ENCODE measurements around the gene ZNHIT1. TPM values are rescaled to one million over a fixed set of nuclear protein-coding genes. Genes with fewer than 3 reads are reported as not detected.
A peak's percentile ranks its signal among the peaks of the same experiment; 100 is the strongest.

The ZNHIT1 gene
- 44.3 TPM for total RNA-seq

DNA sequence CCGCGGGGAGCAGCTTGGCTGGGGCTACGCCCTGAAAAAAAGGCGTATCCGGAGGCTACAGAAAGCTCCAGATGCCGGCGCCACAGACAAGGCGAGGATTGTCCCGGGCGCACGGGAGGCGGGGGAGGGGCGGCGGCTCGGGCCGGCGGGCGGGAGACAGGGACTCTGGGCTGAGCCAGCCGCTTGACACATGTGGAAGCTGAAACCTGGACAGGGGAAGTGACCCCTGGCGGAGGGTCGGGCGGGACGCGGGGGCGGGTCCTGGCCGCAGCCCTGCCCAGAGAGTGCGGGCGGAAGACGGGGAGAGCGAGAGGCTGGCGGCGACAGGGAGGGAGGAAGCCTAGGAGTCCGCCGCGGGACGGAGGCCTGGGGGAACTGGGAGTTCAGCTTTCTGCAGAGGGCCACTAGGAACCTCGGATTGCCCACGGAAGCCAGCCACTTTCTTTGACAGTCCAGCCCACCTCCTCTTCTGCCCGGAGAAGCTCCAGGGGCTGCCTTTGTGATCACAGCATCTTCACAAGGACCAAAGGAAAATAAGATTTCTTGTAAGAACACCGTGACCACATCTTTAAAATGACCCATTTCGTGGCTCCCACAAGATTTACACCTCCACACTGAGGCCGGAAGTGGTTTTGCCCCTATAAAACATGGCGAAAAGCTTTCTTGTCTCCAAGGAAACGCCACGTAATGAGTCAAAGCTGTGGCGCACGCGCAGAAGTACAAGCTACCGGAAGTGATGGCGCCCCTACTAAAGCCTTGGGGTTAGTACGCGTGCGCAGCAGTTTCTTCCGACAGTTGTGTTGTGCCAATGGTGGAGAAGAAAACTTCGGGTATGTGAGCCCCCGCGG lies at the start of gene ZNHIT1, which contains the start of gene PLOD3:
ZNHIT1 (plus strand) TSS at position 778 of the 848 bp plus-strand sequence; CDS start at position 809, 31 bp downstream.
PLOD3 (minus strand) TSS at position 194 of the 848 bp plus-strand sequence. CDS start 307 bp downstream, outside the sequence.
- DNase-seq (ENCODE audit: low spot score): peak; percentile 97
- intact Hi-C loops (cut with DNase I): no loop called here
- ATAC-seq: peak; percentile 96

DNA sequence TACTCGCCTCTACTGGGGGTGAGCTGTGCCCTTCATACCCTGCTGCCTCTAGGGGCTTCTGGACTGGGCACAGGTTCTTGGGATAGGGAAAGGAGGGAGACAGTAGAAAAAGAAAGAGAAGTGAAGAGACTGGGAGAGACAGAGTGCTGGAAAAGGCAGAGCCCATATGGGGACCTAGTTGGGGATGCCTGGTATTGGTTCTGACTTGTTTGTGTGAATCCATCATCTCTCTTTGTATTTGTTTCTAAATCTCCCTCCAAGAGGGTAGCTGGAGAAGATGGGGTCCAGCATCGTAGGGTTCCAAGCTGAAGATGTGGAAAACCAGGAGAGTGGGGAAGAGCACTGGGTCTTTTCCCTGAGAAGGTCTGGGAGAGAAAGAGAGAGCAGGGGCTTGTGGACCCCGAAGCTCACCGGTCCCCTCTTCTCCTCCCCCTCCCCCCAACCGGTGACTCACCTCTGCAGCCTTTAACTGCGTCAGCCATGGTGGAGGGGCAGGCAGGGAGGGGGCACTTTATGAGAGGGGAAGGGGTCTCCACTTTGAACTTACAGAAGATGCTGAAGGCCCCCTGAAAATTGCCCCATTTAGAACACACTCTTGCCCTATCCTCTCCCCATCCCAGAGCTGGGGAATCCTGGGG lies 49.4 kb upstream of the ZNHIT1 start:
- DNase-seq (ENCODE audit: low spot score): no peak
- intact Hi-C loops (cut with DNase I): no loop called here
- no peak for ATAC-seq

DNA sequence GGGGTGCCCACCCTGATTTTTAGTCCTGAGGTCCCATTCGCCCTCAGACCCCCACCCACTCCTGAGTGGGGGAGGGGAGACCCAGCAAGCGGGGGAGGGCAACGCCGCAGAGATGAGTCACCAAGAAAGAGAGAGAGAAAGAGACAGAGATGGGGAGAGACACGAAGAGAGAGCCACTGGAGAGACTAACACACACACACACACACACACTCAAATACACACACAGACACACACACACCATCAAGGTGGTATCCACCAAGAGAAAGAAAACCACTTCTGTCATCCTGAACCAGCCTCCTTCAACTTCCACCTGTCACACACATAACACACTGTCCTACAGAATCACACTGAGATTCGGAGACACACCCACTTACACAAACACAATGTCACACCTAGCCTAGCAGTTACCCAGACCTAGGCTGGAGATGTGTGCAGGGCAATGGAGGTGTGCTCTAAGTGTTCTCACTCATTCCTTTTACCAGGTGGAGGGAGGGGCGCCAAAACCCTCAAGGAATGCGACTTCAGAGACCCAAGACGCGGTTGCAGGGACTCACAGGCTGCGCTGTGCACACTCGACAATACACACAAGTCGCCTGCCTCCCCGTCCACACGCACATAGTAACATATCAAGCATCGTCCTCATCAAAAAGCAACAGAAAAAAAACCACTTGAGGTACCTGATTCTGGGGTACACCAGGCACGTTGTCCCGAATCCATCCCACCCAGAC lies 48.7 kb upstream of the ZNHIT1 start:
- DNase-seq (ENCODE audit: low spot score): no peak

DNA sequence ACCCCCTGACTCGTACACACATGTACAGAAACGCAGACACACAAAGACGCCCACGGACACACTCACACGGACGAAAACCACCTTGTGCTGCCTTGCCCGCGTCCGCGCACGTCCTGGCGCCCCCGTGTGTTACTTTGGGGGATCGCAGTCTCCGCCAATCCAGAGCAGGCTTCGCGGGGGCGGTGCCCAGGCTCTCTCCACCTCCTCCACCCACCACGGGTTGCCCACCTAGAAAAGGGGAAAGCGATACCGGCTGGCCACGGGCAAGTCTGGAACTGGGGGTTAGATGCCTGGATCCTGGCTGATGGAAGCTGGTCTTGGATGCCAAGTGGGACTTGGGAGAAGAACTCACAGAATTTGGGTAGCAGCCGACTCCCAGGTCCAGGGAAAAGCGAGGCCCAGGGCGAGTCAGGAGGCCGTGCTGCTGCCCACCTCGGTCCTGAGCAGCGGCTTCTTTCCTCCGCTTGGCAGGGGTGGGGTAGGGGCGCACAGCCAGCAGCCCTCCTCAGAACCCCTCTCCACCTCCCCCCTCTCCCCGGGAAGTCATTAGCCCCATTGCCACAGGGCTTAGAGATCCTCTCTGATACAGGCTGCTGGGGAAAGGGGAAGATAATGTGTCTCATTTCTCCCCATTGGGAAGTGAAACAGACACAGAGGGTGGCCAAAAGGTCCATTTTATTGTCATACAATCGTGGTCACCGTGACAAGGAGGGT lies 48.0 kb upstream of the ZNHIT1 start:
- peak; percentile 51 for ATAC-seq
- intact Hi-C loops (cut with DNase I): no loop called here
- peak; percentile 81 for DNase-seq (ENCODE audit: low spot score)

More for the DNA sequence above, 48.7 kb upstream of the ZNHIT1 start:
- no peak for ATAC-seq
- intact Hi-C loops (cut with DNase I): no loop called here

DNA sequence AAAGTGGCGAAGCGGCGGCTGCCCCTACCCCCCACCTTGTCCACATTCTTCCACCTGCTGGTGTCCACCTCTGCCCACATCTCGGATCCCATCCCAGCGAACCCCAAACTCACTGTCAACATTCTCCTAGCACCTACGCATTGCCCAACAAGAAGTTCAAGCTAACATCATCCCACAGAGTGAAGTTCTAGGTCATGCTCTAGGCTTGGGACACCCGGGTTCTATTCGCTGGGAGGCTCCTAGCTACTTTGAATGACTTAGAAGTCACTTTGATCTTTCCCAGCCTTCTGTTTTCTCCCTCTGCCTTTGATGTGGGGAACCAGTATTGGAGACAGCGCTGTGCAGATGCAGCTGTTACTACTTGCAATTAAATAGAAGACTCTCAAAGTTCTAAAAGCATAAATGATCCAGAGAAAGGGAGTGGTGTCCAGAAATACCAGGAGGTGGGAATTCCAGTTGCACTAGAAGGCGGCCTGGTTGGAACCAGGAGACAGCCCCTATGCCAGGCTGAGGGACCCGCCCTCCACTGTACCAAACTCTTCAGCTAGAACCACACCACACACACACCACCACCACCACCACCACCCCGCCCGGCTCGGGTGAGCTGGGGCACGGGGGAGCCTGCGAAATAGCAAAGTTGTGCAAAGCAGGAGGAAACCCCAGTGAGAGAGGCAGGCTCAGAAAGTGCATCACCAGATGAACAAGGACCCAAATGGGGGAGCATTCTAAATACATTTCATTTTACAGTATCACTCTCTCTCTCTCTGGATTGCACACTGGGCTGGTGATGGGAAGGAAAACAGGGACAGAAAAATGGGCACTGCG lies 47.1 kb upstream of the ZNHIT1 start:
- no peak for DNase-seq (ENCODE audit: low spot score)
- intact Hi-C loops (cut with DNase I): no loop called here
- ATAC-seq: no peak

DNA sequence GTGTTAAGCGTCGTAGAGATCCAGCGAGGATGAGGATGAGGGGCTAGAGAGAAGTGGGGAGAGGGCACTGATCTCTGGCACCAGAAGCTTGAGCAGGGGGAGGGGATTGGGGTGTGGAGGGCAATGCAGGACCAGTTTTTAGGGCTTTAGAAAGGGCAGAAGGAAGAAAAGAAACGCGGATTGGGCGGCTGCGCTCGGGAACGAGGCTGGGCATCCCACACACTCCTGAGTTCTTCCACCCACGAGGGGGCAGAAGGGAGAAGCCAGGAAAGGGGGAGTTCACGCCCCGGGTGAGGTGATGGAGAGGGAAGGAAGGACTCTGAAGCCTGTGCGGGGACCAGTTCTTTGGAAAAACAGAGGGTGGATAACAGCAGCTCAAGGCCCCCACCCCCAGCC lies 46.5 kb upstream of the ZNHIT1 start:
- DNase-seq (ENCODE audit: low spot score) (no peak), ATAC-seq (no peak)
- intact Hi-C loops (cut with DNase I): no loop called here

DNA sequence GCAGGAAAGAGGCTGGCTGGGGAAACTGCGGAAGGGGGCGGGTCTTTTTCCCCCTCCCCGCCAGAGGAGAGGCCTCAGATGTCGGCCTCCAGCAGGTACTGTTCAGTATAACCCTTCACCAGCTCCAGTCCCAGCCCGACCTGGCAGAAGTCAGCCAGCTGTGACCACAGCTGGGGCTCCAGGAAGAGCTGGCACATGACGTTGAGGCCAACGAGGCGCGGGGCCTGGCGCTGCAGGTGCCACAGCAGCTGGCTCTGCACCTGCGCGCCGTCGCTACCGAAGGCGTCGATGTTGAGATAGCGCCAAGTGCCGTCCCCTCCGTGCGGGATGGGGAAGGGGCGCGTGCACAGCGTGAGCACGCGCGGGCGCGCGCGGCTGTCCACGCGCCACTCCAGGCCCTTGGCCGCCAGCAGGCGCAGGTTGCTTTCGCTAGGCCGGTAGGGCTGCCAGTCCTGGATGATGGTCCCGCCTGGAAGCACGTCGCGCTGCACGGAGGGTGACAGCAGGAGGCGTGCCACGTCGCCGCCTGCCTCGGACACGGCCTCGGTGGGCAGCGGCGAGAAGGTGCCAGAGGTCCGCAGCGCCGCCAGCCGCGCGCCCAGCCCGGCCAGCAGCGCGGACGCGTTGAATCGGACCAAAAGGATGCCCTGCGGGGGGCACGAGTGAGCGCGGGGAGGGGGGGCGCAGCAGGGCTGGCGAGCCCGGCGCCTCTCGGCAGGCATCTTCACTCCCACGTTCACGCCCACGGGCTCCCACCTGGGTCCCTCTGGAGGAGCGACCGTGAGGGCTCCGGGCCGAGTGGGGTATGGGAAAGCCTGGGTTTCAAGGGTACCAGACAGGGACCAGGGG lies 45.7 kb upstream of the ZNHIT1 start:
- no peak for ATAC-seq
- intact Hi-C loops (cut with DNase I): no loop called here
- no peak for DNase-seq (ENCODE audit: low spot score)

DNA sequence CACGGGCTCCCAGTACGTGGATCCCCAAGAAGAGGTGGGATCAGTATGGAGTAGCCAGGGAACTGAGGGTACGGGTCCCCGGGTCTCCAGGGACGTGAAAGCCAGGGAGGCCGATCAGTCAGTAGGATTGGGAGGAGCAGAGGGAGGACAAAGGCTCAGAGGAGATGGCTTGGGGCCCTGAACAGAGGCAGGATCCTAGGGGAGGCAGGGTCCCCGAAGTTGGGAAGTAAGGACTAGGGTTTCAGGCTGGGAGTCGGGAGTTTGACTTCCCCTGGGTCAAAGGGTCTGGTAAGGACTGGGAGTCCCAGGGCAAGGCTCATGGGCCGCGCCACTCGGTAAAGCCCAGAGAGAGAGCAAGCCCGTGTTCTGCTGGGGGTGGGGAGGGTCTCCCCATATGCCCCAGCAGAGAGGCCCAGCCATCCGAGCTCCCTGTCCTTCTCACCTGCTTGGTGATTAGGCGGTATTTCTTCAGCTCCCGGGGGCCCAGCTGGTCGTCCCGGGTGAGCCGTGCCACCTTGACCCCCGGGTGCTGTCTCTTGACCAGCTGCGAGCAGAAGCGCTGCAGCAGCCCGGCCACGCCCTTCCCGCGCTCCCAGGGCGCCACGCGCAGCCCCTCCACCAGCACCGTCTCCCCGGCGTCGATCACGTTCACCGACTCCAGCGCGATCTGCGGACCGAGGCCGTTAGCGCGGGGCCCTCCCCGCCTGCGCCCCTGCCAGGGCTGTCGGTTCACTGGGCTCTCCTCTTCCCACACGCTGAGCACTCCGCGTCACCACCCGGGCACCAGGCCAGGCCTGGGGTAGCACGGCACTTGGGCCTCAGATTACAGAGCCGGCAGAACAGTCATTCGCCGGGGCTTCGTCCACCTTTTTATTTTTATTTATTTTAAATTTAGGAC lies 44.9 kb upstream of the ZNHIT1 start:
- ATAC-seq (peak; percentile 40), DNase-seq (ENCODE audit: low spot score) (no peak)
- intact Hi-C loops (cut with DNase I): no loop called here

DNA sequence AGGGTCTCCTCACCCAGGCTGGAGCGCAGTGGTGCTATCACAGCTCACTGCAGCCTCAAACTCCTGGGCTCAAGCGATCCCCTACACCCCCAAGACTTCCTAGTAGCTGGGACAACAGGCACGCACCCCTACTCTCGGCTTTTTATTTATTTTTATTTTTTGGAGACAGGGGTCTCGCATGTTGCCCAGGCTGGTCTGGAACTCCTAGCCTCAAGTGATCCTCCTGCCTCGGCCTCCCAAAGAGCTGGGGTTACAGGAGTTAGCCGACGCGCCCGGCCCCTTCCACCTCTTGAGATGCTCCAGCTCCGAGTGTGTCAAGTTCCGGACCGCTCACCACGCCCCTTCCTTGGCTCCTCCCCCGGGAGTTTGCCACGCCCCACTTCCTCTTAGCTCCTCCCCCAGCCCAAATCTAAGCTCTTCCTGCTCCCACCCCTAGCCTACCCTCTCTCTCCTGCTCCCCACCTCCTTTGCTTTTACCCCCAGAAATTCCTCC lies 44.2 kb upstream of the ZNHIT1 start:
- ATAC-seq (no peak), DNase-seq (ENCODE audit: low spot score) (no peak)
- intact Hi-C loops (cut with DNase I): no loop called here

DNA sequence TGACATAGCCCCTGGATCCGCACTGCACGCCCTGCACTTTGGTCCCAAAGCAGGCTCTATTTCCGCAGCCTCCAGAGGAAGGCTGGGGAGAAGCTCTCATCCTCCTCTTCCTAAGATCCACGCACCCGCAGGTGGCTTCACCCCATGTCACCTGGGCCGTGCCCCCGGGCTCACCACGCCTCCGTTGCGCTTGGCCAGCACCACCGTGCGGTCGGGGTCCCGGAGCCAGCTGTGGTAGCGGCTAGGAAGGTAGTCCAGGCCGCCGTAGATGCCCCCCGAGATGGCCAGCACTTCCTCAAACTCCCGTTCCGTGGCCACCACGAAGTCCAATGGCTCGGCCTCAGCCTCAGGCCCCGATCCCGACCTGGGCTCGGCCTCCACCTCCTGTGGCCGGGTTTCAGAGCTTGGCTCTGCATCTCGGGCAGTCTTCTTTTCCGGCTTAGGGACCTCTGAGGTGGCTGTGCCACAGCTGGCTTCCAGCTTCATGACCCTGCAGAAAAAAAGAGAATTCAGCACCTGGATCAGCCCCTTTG lies 43.6 kb upstream of the ZNHIT1 start:
- DNase-seq (ENCODE audit: low spot score): no peak
- intact Hi-C loops (cut with DNase I): no loop called here
- no peak for ATAC-seq

DNA sequence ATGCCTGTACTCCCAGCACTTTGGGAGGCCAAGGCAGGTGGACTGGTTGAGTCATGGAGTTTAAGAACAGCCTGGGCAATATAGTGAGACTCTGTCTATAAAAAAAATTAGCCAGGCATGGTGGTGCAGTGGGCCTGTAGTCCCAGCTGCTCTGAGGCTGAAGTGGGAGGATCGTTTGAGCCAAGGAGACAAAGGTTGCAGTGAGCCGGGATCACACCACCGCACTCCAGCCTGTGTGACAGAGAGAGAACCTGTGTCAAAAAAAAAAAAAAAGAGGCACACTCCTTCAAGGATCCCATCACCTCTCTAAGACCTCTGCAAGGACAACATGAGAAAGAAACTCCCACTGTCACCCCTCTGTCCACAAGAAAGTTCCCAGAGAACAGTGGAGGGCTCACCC lies 42.3 kb upstream of the ZNHIT1 start:
- intact Hi-C loops (cut with DNase I): no loop called here
- ATAC-seq (no peak), DNase-seq (ENCODE audit: low spot score) (no peak)

DNA sequence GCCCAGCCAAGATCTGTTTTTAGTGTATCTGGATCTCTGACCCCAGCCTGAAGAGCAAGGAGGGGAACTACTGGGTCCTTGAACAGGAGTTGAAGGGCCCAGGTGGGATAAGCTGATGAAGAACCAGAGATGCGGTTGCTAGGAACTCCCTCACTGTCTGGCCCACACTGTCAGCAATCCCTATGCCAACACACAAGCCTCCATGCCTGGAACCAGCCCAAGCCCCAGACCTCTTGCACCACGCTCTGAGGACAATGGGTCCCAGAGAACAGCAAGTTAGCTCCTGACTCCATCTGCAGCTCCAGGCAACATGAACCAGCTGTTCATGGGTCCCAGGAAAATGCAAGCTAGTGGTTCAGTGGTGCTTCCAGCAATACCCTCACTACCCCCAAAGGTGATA lies 40.3 kb upstream of the ZNHIT1 start:
- intact Hi-C loops (cut with DNase I): no loop called here
- no peak for ATAC-seq
- no peak for DNase-seq (ENCODE audit: low spot score)

DNA sequence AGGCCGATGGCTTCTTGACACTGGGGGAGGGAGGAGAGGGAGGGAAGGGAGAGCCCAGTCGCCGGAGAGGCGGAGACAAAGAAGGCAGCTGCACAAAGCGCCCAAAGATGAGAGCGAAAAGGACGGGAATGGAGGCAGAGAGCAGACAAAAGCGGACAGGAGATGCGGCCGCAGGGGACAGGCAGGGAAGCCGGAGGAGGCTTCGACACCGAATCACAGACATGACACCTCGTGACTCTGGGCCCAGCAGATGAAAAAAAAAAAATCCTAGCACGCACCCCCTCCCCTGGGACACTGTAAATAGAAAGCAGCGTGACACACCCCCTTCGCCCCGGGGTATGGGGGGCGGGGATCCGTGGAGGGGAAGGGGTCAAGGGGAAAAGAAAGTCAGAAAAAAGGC lies 38.8 kb upstream of the ZNHIT1 start:
- DNase-seq (ENCODE audit: low spot score) (no peak), ATAC-seq (no peak)
- intact Hi-C loops (cut with DNase I): no loop called here

DNA sequence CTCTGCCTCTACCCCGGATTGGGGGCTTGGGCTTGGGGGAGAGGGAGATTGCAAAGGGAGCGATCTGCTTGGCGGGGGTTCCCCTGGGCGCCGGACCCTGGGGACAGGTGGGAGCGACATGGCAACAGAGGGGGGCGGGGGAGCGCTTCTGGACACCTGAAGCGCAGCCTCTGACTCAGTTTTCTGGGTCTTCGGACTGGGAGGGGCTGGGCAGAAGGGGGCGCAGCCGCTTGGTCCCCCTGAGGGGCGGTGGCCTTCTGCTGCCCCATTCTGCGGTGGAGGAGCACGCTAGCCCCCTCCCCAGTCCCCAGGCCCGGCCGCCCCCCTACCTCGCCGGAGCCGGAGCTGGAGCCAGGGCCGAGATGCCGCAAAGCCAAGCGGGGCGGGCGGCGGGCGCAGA lies 38.3 kb upstream of the ZNHIT1 start:
- ATAC-seq (no peak), DNase-seq (ENCODE audit: low spot score) (no peak)
- intact Hi-C loops (cut with DNase I): no loop called here

DNA sequence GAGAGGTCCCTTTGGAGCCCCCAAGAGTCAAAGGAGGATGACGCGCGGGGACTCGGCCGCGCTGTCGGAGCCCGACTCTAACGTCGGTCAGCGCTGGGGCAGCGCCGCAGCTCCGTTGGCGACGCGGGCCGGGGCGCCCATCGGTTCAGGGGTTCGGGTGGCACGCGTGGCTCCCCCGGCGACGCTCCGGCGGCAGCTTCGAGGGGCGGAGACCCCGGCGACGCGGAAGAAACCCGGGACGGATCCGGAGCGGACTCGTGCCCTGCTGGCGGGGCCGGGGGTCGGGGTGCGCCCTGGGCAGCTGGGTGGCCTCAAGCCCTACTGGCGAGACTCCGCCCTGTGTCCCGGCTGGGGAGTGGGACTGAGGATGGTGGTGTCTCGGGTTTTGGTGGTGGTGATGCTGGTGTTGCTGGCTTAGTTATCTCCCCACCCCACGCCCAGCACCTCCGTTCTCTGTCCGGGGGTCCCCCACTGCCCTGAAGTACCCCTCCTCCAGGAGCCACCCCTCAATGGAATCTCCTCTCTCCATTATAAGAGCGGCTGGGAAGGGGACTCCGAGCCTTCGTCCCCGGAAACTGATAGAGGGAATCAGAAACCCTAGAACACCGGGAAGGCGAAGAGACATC lies 37.7 kb upstream of the ZNHIT1 start, which contains the start of gene NAT16:
NAT16 (minus strand) TSS at position 164 of the 626 bp plus-strand sequence. CDS start 5,486 bp downstream, outside the sequence.
- intact Hi-C loops (cut with DNase I): no loop called here
- ATAC-seq (no peak), DNase-seq (ENCODE audit: low spot score) (no peak)
